Measurements from ENCODE around the gene MSANTD2.

MSANTD2 gene

GRCh38 chr11:124718801-124719200 is 81.4 kb downstream of the MSANTD2 start:
- no peak overlapping the region for H3K4me3 ChIP-seq (ENCODE audit: control insufficient read depth, low read depth, low read length)
- no peak for DNase-seq (ENCODE audit: low read depth)
- TF ChIP-seq, protein P1, sequence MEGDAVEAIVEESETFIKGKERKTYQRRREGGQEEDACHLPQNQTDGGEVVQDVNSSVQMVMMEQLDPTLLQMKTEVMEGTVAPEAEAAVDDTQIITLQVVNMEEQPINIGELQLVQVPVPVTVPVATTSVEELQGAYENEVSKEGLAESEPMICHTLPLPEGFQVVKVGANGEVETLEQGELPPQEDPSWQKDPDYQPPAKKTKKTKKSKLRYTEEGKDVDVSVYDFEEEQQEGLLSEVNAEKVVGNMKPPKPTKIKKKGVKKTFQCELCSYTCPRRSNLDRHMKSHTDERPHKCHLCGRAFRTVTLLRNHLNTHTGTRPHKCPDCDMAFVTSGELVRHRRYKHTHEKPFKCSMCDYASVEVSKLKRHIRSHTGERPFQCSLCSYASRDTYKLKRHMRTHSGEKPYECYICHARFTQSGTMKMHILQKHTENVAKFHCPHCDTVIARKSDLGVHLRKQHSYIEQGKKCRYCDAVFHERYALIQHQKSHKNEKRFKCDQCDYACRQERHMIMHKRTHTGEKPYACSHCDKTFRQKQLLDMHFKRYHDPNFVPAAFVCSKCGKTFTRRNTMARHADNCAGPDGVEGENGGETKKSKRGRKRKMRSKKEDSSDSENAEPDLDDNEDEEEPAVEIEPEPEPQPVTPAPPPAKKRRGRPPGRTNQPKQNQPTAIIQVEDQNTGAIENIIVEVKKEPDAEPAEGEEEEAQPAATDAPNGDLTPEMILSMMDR (IDR thresholded peaks at IDR 0.05; ENCODE audit: control insufficient read depth, insufficient read depth, low read depth, low read length, missing control alignments), result no peak

DNA sequence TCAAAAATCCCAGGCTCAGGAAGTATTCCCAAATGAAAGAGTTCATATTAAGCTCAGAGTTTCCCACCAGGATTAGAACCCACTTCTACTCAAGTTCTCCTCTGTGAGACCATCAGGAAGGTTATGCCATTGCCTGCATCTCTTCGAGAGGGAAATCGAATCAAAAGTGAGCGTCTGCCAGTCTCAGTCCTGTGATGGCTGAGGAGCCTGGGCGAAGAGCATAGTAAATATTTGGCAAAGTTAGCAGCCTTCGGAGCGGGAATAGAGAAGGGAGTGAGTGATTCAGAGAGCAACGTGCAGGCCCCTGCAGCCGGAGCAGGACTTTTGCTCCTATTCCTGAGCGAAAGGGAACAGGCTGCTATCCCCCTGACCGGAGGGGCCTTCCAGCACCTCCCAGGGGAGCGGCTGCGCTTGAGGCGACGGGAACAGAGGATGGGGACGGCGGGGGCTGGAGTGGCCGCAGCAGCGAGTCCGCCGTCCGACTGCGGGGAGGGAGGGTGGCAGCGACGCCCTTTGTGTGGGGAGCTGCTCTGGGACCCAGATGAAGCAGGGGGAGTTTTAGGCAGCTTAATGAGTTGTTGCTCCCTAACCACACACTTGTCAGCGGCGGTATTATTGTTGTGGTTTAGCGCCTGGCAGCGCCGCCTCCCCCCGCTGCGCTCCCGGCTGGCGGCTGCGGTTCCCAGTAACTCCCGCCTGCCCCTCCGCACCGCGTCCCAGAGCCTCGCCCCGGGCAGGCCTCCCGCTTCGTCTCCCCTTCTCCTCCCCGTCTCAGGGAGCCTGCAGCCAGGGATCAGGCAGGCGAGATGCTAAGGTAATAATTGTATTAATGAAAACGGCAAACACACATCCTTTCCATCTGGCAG is 82.2 kb downstream of the MSANTD2 start:
- H3K4me3 ChIP-seq (ENCODE audit: control insufficient read depth, low read depth, low read length), result peak overlapping the region; percentile 43
- DNase-seq (ENCODE audit: low read depth), result no peak
- TF ChIP-seq, protein P1 (IDR thresholded peaks at IDR 0.05; ENCODE audit: control insufficient read depth, insufficient read depth, low read depth, low read length, missing control alignments), result no peak

- DNase-seq (ENCODE audit: low read depth), result no peak
- TF ChIP-seq, protein P1 (IDR thresholded peaks at IDR 0.05; ENCODE audit: control insufficient read depth, insufficient read depth, low read depth, low read length, missing control alignments), result no peak
- no peak overlapping the region for H3K4me3 ChIP-seq (ENCODE audit: control insufficient read depth, low read depth, low read length)
Observed at GRCh38 chr11:124717421-124717785, 82.8 kb downstream of the MSANTD2 start.

GRCh38 chr11:124716591-124716990 is 83.6 kb downstream of the MSANTD2 start:
- no peak for DNase-seq (ENCODE audit: low read depth)
- TF ChIP-seq, protein P1 (IDR thresholded peaks at IDR 0.05; ENCODE audit: control insufficient read depth, insufficient read depth, low read depth, low read length, missing control alignments), result no peak
- H3K4me3 ChIP-seq (ENCODE audit: control insufficient read depth, low read depth, low read length), result no peak overlapping the region

All from AG09309 (cell line).